NCI-H1048 (cell line): ENCODE measurements around the gene TJP3.

ENCODE experiments used
- DNase-seq: peaks from one replicate; lab custom pipeline; 2025; lab: John Stamatoyannopoulos, UW

The TJP3 gene

DNA sequence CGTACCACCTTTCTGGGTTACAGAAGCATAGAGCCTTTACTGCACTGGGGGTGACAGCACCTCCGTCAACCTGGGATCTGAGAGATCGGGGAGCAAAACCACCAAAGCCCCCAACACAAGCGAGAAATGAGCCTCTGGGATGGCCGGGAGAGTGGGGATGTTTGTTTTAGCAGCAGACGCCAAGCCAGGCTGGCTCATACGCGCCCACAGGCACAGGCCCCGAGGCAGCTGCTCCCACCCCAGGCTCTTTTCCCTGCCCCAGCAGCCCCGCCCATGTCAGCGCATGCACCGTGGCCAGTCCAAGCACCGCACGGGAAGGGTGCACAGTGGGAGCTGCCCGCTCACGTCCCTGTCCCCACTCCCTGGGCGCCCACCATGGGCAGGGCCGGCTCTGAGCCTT lies 16.5 kb upstream of the TJP3 start:
- no peak for DNase-seq

- no peak for DNase-seq
These were observed 15.8 kb upstream of the TJP3 start for GRCh38 chr19:3692141-3693024.

DNA sequence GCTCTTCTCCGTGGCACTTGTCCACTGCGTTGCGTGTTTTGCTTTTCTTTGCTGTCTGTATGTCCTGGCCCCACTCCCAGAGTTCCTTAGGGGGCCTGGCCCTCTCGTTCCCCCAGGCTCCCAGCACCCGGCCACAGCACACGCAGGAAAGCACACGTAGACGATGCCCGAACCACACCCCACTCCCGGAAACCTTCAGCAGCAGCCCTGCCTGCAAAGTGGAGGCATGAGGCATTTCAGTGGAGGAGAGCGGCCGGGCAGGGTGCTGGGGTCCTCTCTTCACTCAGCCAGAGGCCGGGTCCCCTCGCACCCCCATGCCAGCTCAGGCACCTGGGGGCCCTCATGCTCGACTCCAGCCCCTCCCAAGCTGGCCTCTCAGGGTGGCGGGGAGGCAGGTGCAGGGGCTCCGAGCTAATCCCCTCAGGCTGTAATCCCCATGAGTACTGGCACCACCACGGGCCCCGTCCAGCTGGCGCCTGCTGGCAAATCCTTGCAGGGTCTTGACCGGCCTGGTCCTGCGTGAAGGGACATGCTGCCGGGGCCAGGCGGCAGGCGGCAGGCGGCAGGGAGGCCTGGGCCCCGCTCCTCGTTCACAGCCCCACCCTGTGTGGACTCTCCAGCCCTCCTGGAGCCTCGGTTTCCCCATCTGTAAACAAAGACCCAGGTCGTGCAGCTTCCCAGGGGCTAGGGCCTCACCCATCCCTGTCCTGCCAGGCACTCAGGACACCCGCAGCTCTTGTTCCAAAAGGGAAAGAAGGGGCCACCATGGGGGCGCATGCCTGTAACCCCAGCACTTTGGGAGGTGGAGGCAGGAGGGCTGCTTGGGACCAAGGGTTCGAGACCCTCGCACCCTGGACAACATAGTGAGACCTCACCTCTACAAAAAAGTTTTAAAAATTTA lies 14.9 kb upstream of the TJP3 start:
- no peak for DNase-seq

- DNase-seq, result no peak
These were observed 13.6 kb upstream of the TJP3 start for GRCh38 chr19:3694361-3695123.

- no peak for DNase-seq
These were observed 13.0 kb upstream of the TJP3 start for GRCh38 chr19:3695124-3695733.

DNA sequence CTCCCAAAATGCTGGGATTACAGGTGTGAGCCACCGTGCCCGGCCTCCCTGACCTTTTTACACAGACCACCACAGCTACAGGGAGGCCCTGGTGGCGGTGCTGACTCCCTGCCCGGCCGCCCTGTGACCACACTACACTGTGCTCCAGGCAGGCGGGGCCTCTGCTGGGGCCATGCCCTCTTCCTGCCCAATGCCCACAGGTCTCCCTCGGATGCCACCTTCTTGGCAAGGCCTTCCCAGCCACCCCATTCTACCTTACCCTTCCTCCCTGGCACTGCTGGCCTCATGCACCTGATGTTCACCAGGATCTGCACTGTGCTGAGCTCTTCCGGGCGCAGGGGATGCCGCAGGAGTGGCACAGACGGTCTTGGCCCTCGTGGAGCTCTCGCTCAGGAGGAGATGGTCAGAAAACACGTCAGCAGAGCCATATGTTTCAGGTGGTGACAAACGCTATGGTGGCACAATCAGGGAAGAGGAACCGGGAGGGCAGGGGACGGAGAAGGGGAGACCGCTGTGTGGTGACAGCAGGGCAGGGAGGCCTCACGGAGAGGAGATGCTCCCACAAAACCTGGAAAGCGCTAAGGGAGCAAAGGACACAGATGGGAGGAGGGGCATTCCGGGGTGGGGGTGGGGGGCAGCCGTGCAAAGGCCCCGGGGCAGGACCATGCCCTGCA lies 12.1 kb upstream of the TJP3 start:
- DNase-seq, result no peak

- DNase-seq, result no peak
These were observed 11.6 kb upstream of the TJP3 start for GRCh38 chr19:3696660-3696995.

- DNase-seq, result no peak
These were observed 11.1 kb upstream of the TJP3 start for GRCh38 chr19:3697094-3697493.

GRCh38 chr19:3697671-3698385 lies 10.4 kb upstream of the TJP3 start:
- DNase-seq, result no peak

GRCh38 chr19:3698386-3698950 lies 9.7 kb upstream of the TJP3 start:
- no peak for DNase-seq

- no peak for DNase-seq
These were observed 9.0 kb upstream of the TJP3 start for GRCh38 chr19:3698974-3699740.

- DNase-seq, result no peak
These were observed 8.4 kb upstream of the TJP3 start for GRCh38 chr19:3699741-3700241.

- peak; percentile 71 for DNase-seq
These were observed 7.7 kb upstream of the TJP3 start, which contains the start of gene PIP5K1C for GRCh38 chr19:3700242-3701032. TSS of gene PIP5K1C (minus strand) at chr19:3700468. CDS start at chr19:3700390, 78 bp downstream.

DNA sequence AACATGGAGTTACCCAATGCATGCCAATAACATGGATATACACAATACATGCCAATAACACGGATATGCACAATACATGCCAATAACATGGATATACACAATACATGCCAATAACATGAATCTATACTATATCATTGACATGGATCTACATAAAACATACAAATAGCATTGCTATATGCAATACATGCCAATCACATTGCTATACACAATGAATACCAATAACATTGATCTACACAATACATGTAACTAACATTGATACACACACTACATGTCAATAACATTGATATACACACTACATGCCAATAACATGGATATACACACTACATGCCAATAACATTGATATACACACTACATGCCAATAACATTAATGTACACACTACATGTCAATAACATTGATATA lies 7.0 kb upstream of the TJP3 start:
- no peak for DNase-seq

DNA sequence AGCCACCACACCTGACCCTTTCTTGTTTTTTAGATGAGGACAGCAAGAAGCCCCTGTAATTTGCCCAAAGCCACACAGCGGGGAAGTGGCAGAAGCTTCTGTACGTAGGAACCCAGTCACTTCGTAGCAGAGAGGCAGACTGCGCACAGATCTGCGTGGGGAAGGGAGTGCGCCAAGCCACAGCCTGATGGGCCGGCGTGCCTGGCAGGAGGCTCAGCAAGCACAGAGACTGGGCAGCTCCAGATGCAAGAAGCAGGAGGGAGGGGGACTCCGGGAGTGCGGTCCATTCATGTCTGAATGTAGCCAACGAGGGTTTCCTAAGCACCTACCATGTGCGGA lies 347 bp upstream of the TJP3 start:
- no peak for DNase-seq

GRCh38 chr19:3710265-3710812 lies 2.2 kb downstream of the TJP3 start:
- no peak for DNase-seq

GRCh38 chr19:3712663-3713611 lies 4.8 kb downstream of the TJP3 start:
- no peak for DNase-seq
